ENCODE results near the gene FGD5. TPM values are rescaled to one million over a fixed set of nuclear protein-coding genes. Genes with fewer than 3 reads are reported as not detected.

The FGD5 gene
- total and polyA plus RNA-seq, 9 of the 15 experiments (the other 6 are each of a cell fraction or from before 2014, with no cell fraction given) = 0.18 TPM; not detected in 8

GRCh38 chr3:14947886-14948608 is 129.3 kb downstream of the FGD5 start (continued):
- TF ChIP-seq ARID4B (CRISPR knock-in tag; IDR thresholded peaks at IDR 0.05) (no peak), ZNF609 (CRISPR knock-in tag; IDR thresholded peaks at IDR 0.05; ENCODE audit: borderline replicate concordance) (no peak), HNRNPK (IDR thresholded peaks at IDR 0.05; ENCODE audit: low read depth, low read length, poor library complexity, severe bottlenecking) (no peak), ELF4 (CRISPR knock-in tag; IDR thresholded peaks at IDR 0.05) (peak; percentile 70; the same call in 1 of the 2 replicates), KDM5B (IDR thresholded peaks at IDR 0.05; ENCODE audit: insufficient replicate concordance, low read depth, low read length) (peak; percentile 23), HDAC1 (IDR thresholded peaks at IDR 0.05) (no peak), ZBTB26 (CRISPR knock-in tag; IDR thresholded peaks at IDR 0.05) (peak; percentile 60; the same call in 1 of the 2 replicates), ZNF592 (IDR thresholded peaks at IDR 0.05) (no peak), KLF16 (IDR thresholded peaks at IDR 0.05) (no peak), SMAD4 (CRISPR knock-in tag; conservative IDR thresholded peaks at IDR 0.05) (peak; percentile 82), MBD2 (IDR thresholded peaks at IDR 0.05; ENCODE audit: borderline replicate concordance, low read depth) (peak; percentile 96)

Measured in K562 (cell line).